Liver (tissue), 10 donors: ENCODE data around the gene RPS6KA5. TPM values are rescaled to one million over a fixed set of nuclear protein-coding genes. Genes with fewer than 3 reads are reported as not detected.
A peak's percentile ranks its signal among the peaks of the same experiment; 100 is the strongest.

Experiments
- DNase-seq: peaks from one replicate; pipeline ENCODE4 v3.0.0-alpha.2; 2017; ENCODE audit warnings: low spot score
- H3K27ac ChIP-seq, 2 donors: one replicate each; pipeline ENCODE4 v1.7.0; 2013; ENCODE audit warnings: inconsistent platforms in 2 of 2, low read length in 2 of 2, control low read depth in 1 of 2, low read depth in 1 of 2, mild to moderate bottlenecking in 1 of 2
- H3K27me3 ChIP-seq, 4 donors: one replicate each; pipeline versions ENCODE4 v1.6.1 to v1.7.0; 2013; ENCODE audit warnings: low read length in 3 of 4, inconsistent platforms in 1 of 4, mild to moderate bottlenecking in 1 of 4, moderate library complexity in 1 of 4; ENCODE audit not compliant: control insufficient read depth in 4 of 4, insufficient read depth in 4 of 4
- H3K36me3 ChIP-seq, 4 donors: one replicate each; pipeline versions ENCODE4 v1.6.1 to v1.7.0; 2013; ENCODE audit warnings: low read length in 3 of 4, mild to moderate bottlenecking in 3 of 4, low read depth in 1 of 4, moderate library complexity in 1 of 4; ENCODE audit not compliant: control insufficient read depth in 4 of 4, insufficient read depth in 3 of 4
- H3K4me1 ChIP-seq, 4 donors: one replicate each; pipeline versions ENCODE4 v1.6.1 to v1.7.0; 2013; ENCODE audit warnings: low read length in 3 of 4, mild to moderate bottlenecking in 3 of 4, moderate library complexity in 1 of 4; ENCODE audit not compliant: control insufficient read depth in 4 of 4, insufficient read depth in 4 of 4
- H3K4me3 ChIP-seq, 3 donors: one replicate each; pipeline versions ENCODE4 v1.6.1 to v1.7.0; 2013; ENCODE audit warnings: low read length in 3 of 3, control low read depth in 1 of 3, low read depth in 1 of 3, mild to moderate bottlenecking in 1 of 3
- H3K9ac ChIP-seq, 2 donors: one replicate each; pipeline ENCODE4 v1.7.0; 2013; ENCODE audit warnings: low read length in 2 of 2, mild to moderate bottlenecking in 2 of 2, moderate library complexity in 2 of 2, control low read depth in 1 of 2, low read depth in 1 of 2
- H3K9me3 ChIP-seq, 4 donors: one replicate each; pipeline versions ENCODE4 v1.6.1 to v1.7.0; 2013; ENCODE audit warnings: low read length in 3 of 4; ENCODE audit not compliant: control insufficient read depth in 4 of 4
- CTCF ChIP-seq: fragments of 150-350 bp; IDR thresholded peaks from 2 replicates; pipeline ENCODE4 v1.5.1; 2017; ENCODE audit warnings: improper control_type of control experiment, low read depth, low read length; ENCODE audit not compliant: missing input control
- EGR1 ChIP-seq, 2 donors: IDR thresholded peaks; 2 replicates each; pipeline ENCODE4 v1.6.1; 2016 to 2018; ENCODE audit warnings: antibody characterized with exemption in 2 of 2, low read depth in 2 of 2
- FOXA1 ChIP-seq: IDR thresholded peaks from 2 replicates; pipeline ENCODE4 v1.6.1; 2016; ENCODE audit warnings: antibody characterized with exemption
- FOXA2 ChIP-seq: IDR thresholded peaks from 2 replicates; pipeline ENCODE4 v1.6.1; 2016; ENCODE audit warnings: antibody characterized with exemption
- GABPA ChIP-seq, 2 donors: IDR thresholded peaks in 1 of 2; conservative IDR thresholded peaks in 1 of 2; 2 replicates each; pipeline ENCODE4 v1.6.1; 2016; ENCODE audit warnings: antibody characterized with exemption in 2 of 2, mild to moderate bottlenecking in 1 of 2, moderate library complexity in 1 of 2
- HNF4A ChIP-seq, 2 donors: conservative IDR thresholded peaks; 2 replicates each; pipeline ENCODE4 v1.6.1; 2016; ENCODE audit warnings: antibody characterized with exemption in 2 of 2, mild to moderate bottlenecking in 2 of 2
- HNF4G ChIP-seq: IDR thresholded peaks from 2 replicates; pipeline ENCODE4 v1.6.1; 2016; ENCODE audit warnings: antibody characterized with exemption
- JUND ChIP-seq, 2 donors: IDR thresholded peaks; 2 replicates each; pipeline ENCODE4 v1.6.1; 2016; ENCODE audit warnings: antibody characterized with exemption in 2 of 2
- MAX ChIP-seq: IDR thresholded peaks from 2 replicates; pipeline ENCODE4 v1.6.1; 2016; ENCODE audit warnings: antibody characterized with exemption
- NR2F2 ChIP-seq: IDR thresholded peaks from 2 replicates; pipeline ENCODE4 v1.6.1; 2016; ENCODE audit warnings: antibody characterized with exemption
- RAD21 ChIP-seq, 2 donors: IDR thresholded peaks; 2 replicates each; pipeline ENCODE4 v1.6.1; 2016; ENCODE audit warnings: antibody characterized with exemption in 2 of 2, mild to moderate bottlenecking in 2 of 2
- RXRA ChIP-seq, 2 donors: IDR thresholded peaks; 2 replicates each; pipeline ENCODE4 v1.6.1; 2017 to 2018; ENCODE audit warnings: antibody characterized with exemption in 2 of 2, mild to moderate bottlenecking in 1 of 2
- SP1 ChIP-seq: IDR thresholded peaks from 2 replicates; pipeline ENCODE4 v1.6.1; 2018; ENCODE audit warnings: antibody characterized with exemption, mild to moderate bottlenecking
- TAF1 ChIP-seq: conservative IDR thresholded peaks from 2 replicates; pipeline ENCODE4 v1.6.1; 2016; ENCODE audit warnings: antibody characterized with exemption, mild to moderate bottlenecking
- YY1 ChIP-seq: IDR thresholded peaks from 2 replicates; pipeline ENCODE4 v1.6.1; 2016; ENCODE audit warnings: antibody characterized with exemption, mild to moderate bottlenecking
- ZBTB33 ChIP-seq: IDR thresholded peaks from 2 replicates; pipeline ENCODE4 v1.6.1; 2016; ENCODE audit warnings: antibody characterized with exemption
- WGBS: extraction: QIAGEN DNeasy Blood & Tissue Kit; methylation state at CpG from one replicate; pipeline ENCODE4 v1.1.7; 2013; 5-methylcytosine and 5-hydroxymethylcytosine counted together
- polyA plus RNA-seq, 2 donors: library from polyadenylated mRNA; stranded (reverse) in 1 of 2; unstranded in 1 of 2; fragments of 200-250 nt in 1 of 2; fragments of >200 nt in 1 of 2; fragmentation: Nextera tagmentation in 1 of 2; extraction: Ambion mirVana in 1 of 2; gene quantifications; one replicate each; pipeline versions ENCODE4 v1.2.1 to v1.2.3, GENCODE V29; 2013 to 2015
- small RNA-seq: library from RNA; depleted of rRNA; stranded (forward); fragments of <200 nt; gene quantifications from one replicate; pipeline ENCODE3, GENCODE V24; 2014
- total RNA-seq, 2 donors: library from RNA; depleted of rRNA; stranded (reverse); fragments of >200 nt; gene quantifications; one replicate each; pipeline ENCODE4 v1.2.3, GENCODE V29; 2014
- TF ChIP-seq, protein P1 (sequence below): IDR thresholded peaks from 2 replicates; pipeline ENCODE4 v1.6.1; 2016; ENCODE audit warnings: antibody characterized with exemption
- donor health status: healthy.
- donor health status: healthy.
- donor health status: healthy.
- donor health status: healthy.
- donor health status: healthy.

RPS6KA5 gene
- total and polyA plus RNA-seq, 4 donors, result 0.52 to 2.3 (median 1.3) TPM

GRCh38 chr14:90797919-90798318, 262.5 kb downstream of the RPS6KA5 start:
- Histone ChIP-seq H3K4me1 (peaks cover 0 to 6% (median 2%) of the 10 kb centered on the region in 4 donors), H3K4me3 (no peak overlapping the region), H3K27me3 (no peaks in the 10 kb centered on the region), H3K36me3 (no peaks in the 10 kb centered on the region), H3K9me3 (no peaks in the 10 kb centered on the region), H3K27ac (no peak overlapping the region), H3K9ac (no peak overlapping the region)
- WGBS, result 79% methylated on average over 13 of the region's 13 CpGs
- no peak for DNase-seq
- TF ChIP-seq JUND (IDR thresholded peaks at IDR 0.05), result no peak
- no peak for TF ChIP-seq FOXA1
- no peak for TF ChIP-seq GABPA (IDR thresholded peaks at IDR 0.05 in 1 of 2, conservative IDR thresholded peaks at IDR 0.05 in 1 of 2)
- no peak for TF ChIP-seq HNF4G
- TF ChIP-seq TAF1, result no peak
- TF ChIP-seq, protein P1, sequence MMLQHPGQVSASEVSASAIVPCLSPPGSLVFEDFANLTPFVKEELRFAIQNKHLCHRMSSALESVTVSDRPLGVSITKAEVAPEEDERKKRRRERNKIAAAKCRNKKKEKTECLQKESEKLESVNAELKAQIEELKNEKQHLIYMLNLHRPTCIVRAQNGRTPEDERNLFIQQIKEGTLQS, result no peak
- TF ChIP-seq CTCF, result no peak
- peak; percentile 36 for TF ChIP-seq NR2F2
- no peak for TF ChIP-seq ZBTB33
- no peak for TF ChIP-seq FOXA2
- TF ChIP-seq SP1, result no peak
- TF ChIP-seq YY1, result no peak
- TF ChIP-seq HNF4A (conservative IDR thresholded peaks at IDR 0.05), result no peak
- TF ChIP-seq MAX, result no peak
- TF ChIP-seq RXRA (IDR thresholded peaks at IDR 0.05), result peak in 1 of 2 donors; percentile 53
- no peak for TF ChIP-seq EGR1 (IDR thresholded peaks at IDR 0.05; ENCODE audit: low read depth in 2 of 2)
- TF ChIP-seq RAD21 (IDR thresholded peaks at IDR 0.05), result no peak

Small RNA genes lying within 50 kb of the gene (small RNA-seq; reads per million reads assigned to genes)
- gene RNU7-30P, result not detected

Other genes starting within 250 kb of the RPS6KA5 start
- 10 to 100 TPM in 1 of 2 donors, 1 to 10 TPM in 1; 9.1 to 31.0 TPM for gene TTC7B, start 244.2 kb downstream of the RPS6KA5 start, total RNA-seq
- 10 to 100 TPM in 1 of 2 donors, 1 to 10 TPM in 1; 9.5 to 15.4 TPM for gene TTC7B, start 244.2 kb downstream of the RPS6KA5 start, polyA plus RNA-seq
- gene DGLUCY, start 53.4 kb upstream of the RPS6KA5 start, total RNA-seq, result 10 to 100 TPM; 26.1 to 58.1 TPM
- 10 to 100 TPM; 17.9 to 23.6 TPM for gene DGLUCY, start 53.4 kb upstream of the RPS6KA5 start, polyA plus RNA-seq
- under 1 TPM; 0.33 to 0.37 TPM for gene GPR68, start 184.1 kb upstream of the RPS6KA5 start, total RNA-seq
- gene GPR68, start 184.1 kb upstream of the RPS6KA5 start, polyA plus RNA-seq, result under 1 TPM in 1 of 2 donors, not detected in 1; 0.17 TPM